Mesangial cell (primary cell): ENCODE results near the gene SPEF2. TPM values are rescaled to one million over a fixed set of nuclear protein-coding genes. Genes with fewer than 3 reads are reported as not detected.

Source experiments
- total RNA-seq: library from RNA; depleted of rRNA; stranded (reverse); fragments of >200 nt; gene quantifications from 2 replicates; pipeline ENCODE4 v1.2.3, GENCODE V29; 2015

The SPEF2 gene, protein sequence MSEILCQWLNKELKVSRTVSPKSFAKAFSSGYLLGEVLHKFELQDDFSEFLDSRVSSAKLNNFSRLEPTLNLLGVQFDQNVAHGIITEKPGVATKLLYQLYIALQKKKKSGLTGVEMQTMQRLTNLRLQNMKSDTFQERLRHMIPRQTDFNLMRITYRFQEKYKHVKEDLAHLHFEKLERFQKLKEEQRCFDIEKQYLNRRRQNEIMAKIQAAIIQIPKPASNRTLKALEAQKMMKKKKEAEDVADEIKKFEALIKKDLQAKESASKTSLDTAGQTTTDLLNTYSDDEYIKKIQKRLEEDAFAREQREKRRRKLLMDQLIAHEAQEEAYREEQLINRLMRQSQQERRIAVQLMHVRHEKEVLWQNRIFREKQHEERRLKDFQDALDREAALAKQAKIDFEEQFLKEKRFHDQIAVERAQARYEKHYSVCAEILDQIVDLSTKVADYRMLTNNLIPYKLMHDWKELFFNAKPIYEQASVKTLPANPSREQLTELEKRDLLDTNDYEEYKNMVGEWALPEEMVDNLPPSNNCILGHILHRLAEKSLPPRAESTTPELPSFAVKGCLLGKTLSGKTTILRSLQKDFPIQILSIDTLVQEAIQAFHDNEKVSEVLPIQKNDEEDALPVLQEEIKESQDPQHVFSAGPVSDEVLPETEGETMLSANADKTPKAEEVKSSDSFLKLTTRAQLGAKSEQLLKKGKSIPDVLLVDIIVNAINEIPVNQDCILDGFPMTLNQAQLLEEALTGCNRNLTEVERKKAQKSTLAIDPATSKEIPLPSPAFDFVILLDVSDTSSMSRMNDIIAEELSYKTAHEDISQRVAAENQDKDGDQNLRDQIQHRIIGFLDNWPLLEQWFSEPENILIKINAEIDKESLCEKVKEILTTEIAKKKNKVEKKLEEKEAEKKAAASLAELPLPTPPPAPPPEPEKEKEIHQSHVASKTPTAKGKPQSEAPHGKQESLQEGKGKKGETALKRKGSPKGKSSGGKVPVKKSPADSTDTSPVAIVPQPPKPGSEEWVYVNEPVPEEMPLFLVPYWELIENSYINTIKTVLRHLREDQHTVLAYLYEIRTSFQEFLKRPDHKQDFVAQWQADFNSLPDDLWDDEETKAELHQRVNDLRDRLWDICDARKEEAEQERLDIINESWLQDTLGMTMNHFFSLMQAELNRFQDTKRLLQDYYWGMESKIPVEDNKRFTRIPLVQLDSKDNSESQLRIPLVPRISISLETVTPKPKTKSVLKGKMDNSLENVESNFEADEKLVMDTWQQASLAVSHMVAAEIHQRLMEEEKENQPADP (N-terminal part only)
- 1.1 and 1.3 TPM in 2 replicates for total RNA-seq

DNA sequence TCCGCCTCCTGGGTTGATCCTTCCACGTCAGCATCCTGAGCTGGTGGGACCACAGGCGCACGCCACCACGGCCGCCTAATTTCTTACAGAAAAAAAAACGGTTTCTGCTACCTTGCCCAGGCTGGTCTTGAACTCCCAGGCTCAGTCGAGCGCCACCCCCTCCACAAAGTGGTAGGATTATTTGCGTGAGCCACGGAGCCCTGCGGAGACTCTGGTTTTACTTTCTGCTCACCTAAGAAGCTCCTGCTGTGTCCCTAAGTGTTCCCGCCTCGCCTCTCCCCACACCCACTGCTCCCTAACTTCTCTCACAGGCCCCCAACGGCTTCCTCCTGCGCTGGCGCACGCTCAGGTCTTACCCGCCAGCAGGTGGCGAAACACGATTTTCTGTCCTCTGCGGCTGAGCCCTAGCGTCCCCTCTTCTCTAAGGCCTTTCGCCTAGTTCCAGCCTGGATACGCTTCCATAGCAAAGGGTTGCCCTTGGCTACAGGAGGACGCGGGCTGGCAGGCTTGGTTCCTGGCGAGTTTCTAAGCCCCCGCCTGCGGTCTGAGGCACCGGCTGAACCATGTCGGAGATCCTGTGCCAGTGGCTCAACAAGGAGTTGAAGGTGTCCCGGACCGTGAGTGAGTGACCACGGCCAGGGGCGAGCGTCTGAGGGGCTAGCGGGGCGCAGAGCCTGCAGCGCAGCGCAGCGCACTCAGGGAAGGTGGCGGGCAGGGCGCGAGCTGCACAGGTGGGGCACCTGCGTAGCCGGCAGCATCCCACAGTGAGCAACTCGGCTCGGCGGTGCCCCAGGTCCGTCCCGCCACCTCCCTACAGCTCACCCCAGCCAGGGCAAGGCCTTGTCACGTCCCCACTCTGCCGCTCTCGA, at the start of gene SPEF2:
TSS of gene SPEF2 (plus strand) at position 429 of the 869 bp plus-strand sequence. CDS start at position 564, 135 bp downstream.

DNA sequence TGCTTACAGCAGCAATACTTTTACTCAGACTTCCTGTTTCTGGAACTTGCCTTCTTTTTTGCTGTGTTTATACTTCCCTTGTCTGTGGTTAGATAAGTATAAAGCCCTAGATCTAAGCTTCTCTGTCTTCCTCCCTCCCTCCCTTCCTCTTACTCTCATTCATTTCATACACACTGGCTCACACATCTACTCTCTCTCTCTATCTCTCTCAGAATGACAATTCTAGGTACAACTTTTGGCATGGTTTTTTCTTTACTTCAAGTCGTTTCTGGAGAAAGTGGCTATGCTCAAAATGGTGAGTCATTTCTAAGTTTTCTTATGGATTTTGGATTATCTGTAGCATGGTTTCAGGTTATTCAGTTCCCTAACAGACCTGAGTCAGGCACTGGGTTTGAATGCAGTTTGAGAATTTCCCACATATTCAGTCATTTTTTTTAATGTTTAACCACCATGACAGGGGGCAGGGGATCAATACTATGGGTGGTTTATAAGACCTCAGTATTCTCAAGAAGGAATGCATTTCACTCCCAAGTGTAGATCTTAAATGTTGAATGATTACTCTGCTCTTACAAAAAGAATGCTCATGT, 239.2 kb downstream of the SPEF2 start, which contains the start of gene IL7R:
TSS of gene IL7R (plus strand) at position 127 of the 587 bp plus-strand sequence. CDS start at position 214, 87 bp downstream.

Other genes with a start within 250 kb of the SPEF2 start
- 1.1 and 2.8 TPM in 2 replicates for gene IL7R, start 239.0 kb downstream of the SPEF2 start, total RNA-seq